Natural killer cell (primary cell): ENCODE measurements around the gene GSAP. TPM values are rescaled to one million over a fixed set of nuclear protein-coding genes. Genes with fewer than 3 reads are reported as not detected.

Source experiments
- ATAC-seq, 3 donors: fragments of 150-1000 bp in 2 of 3; fragments of 200-7000 bp in 1 of 3; cut with Tn5 transposase; 1 replicate in 1 of 3; 2 replicates in 2 of 3; pipeline ENCODE4 v1.10.0; 2021; ENCODE audit warnings: mild to moderate bottlenecking in 2 of 3, moderate library complexity in 2 of 3
- DNase-seq, 2 donors: peaks; one replicate each; pipeline versions ENCODE4 v3.0.0 to v3.0.0-alpha.2; 2013 to 2021; ENCODE audit warnings: mixed read lengths in 1 of 2
- H3K27ac ChIP-seq: one replicate; pipeline ENCODE4 v1.5.1; 2013; ENCODE audit warnings: mild to moderate bottlenecking, low read length
- H3K27me3 ChIP-seq: one replicate; pipeline ENCODE4 v1.6.1; 2013; ENCODE audit warnings: low read length; ENCODE audit not compliant: control insufficient read depth, insufficient read depth
- H3K36me3 ChIP-seq: one replicate; pipeline ENCODE4 v1.6.1; 2013; ENCODE audit warnings: low read length; ENCODE audit not compliant: control insufficient read depth, insufficient read depth
- H3K4me1 ChIP-seq: one replicate; pipeline ENCODE4 v1.6.1; 2013; ENCODE audit warnings: low read length; ENCODE audit not compliant: control insufficient read depth, insufficient read depth
- H3K4me3 ChIP-seq: one replicate; pipeline ENCODE4 v1.5.1; 2013; ENCODE audit warnings: low read length
- H3K9me3 ChIP-seq: one replicate; pipeline ENCODE4 v1.6.1; 2013; ENCODE audit warnings: low read length; ENCODE audit not compliant: control insufficient read depth, insufficient read depth
- H3K27ac Mint-ChIP-seq, 2 donors: one replicate each; pipeline ENCODE4 v1.8.0; 2022; ENCODE audit warnings: mild to moderate bottlenecking in 2 of 2, mixed read lengths in 2 of 2, moderate library complexity in 1 of 2
- H3K27me3 Mint-ChIP-seq, 2 donors: one replicate each; pipeline ENCODE4 v1.8.0; 2022; ENCODE audit warnings: low read depth in 2 of 2, mixed read lengths in 2 of 2
- H3K36me3 Mint-ChIP-seq: one replicate; pipeline ENCODE4 v1.8.0; 2022; ENCODE audit warnings: mixed read lengths
- H3K4me1 Mint-ChIP-seq, 2 donors: one replicate each; pipeline ENCODE4 v1.8.0; 2022; ENCODE audit warnings: mixed read lengths in 2 of 2
- H3K4me3 Mint-ChIP-seq: one replicate; pipeline ENCODE4 v1.8.0; 2022; ENCODE audit warnings: mild to moderate bottlenecking, moderate library complexity, mixed read lengths
- H3K9me3 Mint-ChIP-seq, 2 donors: one replicate each; pipeline ENCODE4 v1.8.0; 2022; ENCODE audit warnings: mixed read lengths in 2 of 2
- CTCF ChIP-seq: fragments of 200-600 bp; IDR thresholded peaks from one replicate; pipeline ENCODE4 v1.8.0; 2022; ENCODE audit warnings: antibody characterized with exemption
- WGBS: methylation state at CpG from one replicate; pipeline ENCODE4 v1.1.7; 2013; ENCODE audit warnings: missing lambda C conversion rate; ENCODE audit not compliant: insufficient coverage; 5-methylcytosine and 5-hydroxymethylcytosine counted together
- intact Hi-C: fragments of 100-400 bp; cut with micrococcal nuclease; formaldehyde crosslinking; loops from one replicate; pipeline ENCODE4 v1.14.2; 2022
- total RNA-seq, 4 donors: library from RNA; stranded (reverse); fragments of 120-200 nt in 1 of 4; gene quantifications; one replicate each; pipeline versions ENCODE4 v1.2.3 to v1.2.4, GENCODE V29; 2013 to 2022

GSAP gene
- total RNA-seq, 3 donors from 2014 or later (not counting 1 experiment from before 2014, with no cell fraction given) = 202 to 302 (median 301) TPM

GRCh38 chr7:77352665-77353406 is 63.3 kb downstream of the GSAP start:
- Mint-ChIP-seq H3K9me3 (no peaks in the 10 kb centered on the region), H3K27ac (peak overlapping the region; percentile 94 to 96), H3K27me3 (no peaks in the 10 kb centered on the region), H3K36me3 (peaks cover 25% of the 10 kb centered on the region), H3K4me1 (peaks cover 84 to 85% of the 10 kb centered on the region in 2 donors), H3K4me3 (peak overlapping the region; percentile 80)
- intact Hi-C loops = loop anchor here (5.0 kb wide), 1 partner anchor 209 kb away; no protein-coding TSS in a partner anchor
- Histone ChIP-seq H3K4me1 (peaks cover 49% of the 10 kb centered on the region), H3K9me3 (no peaks in the 10 kb centered on the region), H3K36me3 (peaks cover 29% of the 10 kb centered on the region), H3K4me3 (no peak overlapping the region), H3K27me3 (no peaks in the 10 kb centered on the region), H3K27ac (peak overlapping the region; percentile 83)
- ATAC-seq (no peak), DNase-seq (peak in 1 of 2 donors; percentile 62)
- no peak for TF ChIP-seq CTCF
- WGBS = 10% methylated on average over 2 of the region's 4 CpGs

- Mint-ChIP-seq H3K27me3 (no peaks in the 10 kb centered on the region), H3K4me3 (peak overlapping the region; percentile 80), H3K27ac (peak overlapping the region; percentile 94 to 96), H3K36me3 (peaks cover 15% of the 10 kb centered on the region), H3K4me1 (peaks cover 78 to 85% of the 10 kb centered on the region in 2 donors), H3K9me3 (no peaks in the 10 kb centered on the region)
- DNase-seq (peak; percentile 64 to 86), ATAC-seq (peak; percentile 80 to 94 (median 90))
- peaks cover 57% of the 10 kb centered on the region for H3K4me1 ChIP-seq
- no peak for TF ChIP-seq CTCF
- no peaks in the 10 kb centered on the region for H3K27me3 ChIP-seq
- intact Hi-C loops = loop anchor here (1.0 to 5.0 kb wide), 4 partner anchors 13 to 211 kb away; no protein-coding TSS in a partner anchor
- WGBS = 0% methylated on average over 5 of the region's 5 CpGs
- no peaks in the 10 kb centered on the region for H3K9me3 ChIP-seq
- H3K4me3 ChIP-seq = no peak overlapping the region
- H3K36me3 ChIP-seq = peaks cover 21% of the 10 kb centered on the region
- H3K27ac ChIP-seq = peak overlapping the region; percentile 83
These were observed 64.6 kb downstream of the GSAP start for GRCh38 chr7:77351539-77352004.

DNA sequence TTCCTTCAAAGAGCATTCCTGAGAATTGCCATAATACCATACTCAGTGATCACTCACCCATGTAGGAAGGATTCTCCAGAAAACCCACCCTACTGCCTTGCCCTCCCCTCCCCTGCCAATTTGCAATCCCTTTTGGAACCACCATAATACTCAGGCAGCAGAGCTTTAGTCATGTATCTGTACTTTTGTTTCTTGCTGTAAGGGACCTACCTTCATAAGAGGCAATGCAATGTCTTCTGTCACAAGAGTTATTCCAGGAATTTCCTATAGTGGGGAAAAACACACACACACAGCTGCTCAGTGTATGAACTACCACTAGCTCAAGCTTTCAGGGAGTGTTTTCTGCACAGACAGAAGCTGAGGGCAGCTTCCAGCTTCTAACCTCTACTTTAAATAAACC is 67.0 kb downstream of the GSAP start:
- Histone ChIP-seq H3K27me3 (no peaks in the 10 kb centered on the region), H3K27ac (peak overlapping the region; percentile 69), H3K36me3 (peaks cover 13% of the 10 kb centered on the region), H3K4me3 (no peak overlapping the region), H3K4me1 (peaks cover 43% of the 10 kb centered on the region), H3K9me3 (no peaks in the 10 kb centered on the region)
- Mint-ChIP-seq H3K9me3 (no peaks in the 10 kb centered on the region), H3K4me1 (peaks cover 57 to 62% of the 10 kb centered on the region in 2 donors), H3K27me3 (no peaks in the 10 kb centered on the region), H3K36me3 (peaks cover 9% of the 10 kb centered on the region), H3K4me3 (peak overlapping the region; percentile 35), H3K27ac (peak overlapping the region; percentile 88 to 96)
- DNase-seq (no peak), ATAC-seq (no peak)
- intact Hi-C loops = no loop called here
- no peak for TF ChIP-seq CTCF
